Keratinocyte (primary cell): ENCODE measurements around the gene NIPBL. TPM values are rescaled to one million over a fixed set of nuclear protein-coding genes. Genes with fewer than 3 reads are reported as not detected.

Experiments
- DNase-seq: peaks from one replicate; pipeline ENCODE4 v3.0.0-alpha.2; 2011; ENCODE audit warnings: low read depth, missing footprints, low spot score
- FAIRE-seq: peaks from 2 replicates; lab custom pipeline; 2011; peaks lifted over from hg19 to GRCh38; lab: Jason Lieb, UNC
- H2AFZ ChIP-seq: 2 replicates; pipeline ENCODE4 v1.6.0; 2012; ENCODE audit warnings: low read length, control low read depth, inconsistent platforms; ENCODE audit not compliant: control insufficient read depth
- H3K27ac ChIP-seq: 2 replicates; pipeline ENCODE4 v1.5.1; 2011; ENCODE audit warnings: low read length; ENCODE audit not compliant: control insufficient read depth, insufficient read depth
- H3K27me3 ChIP-seq: 3 replicates; pipeline ENCODE4 v1.6.0; 2011; ENCODE audit warnings: low read length; ENCODE audit not compliant: control insufficient read depth, insufficient read depth; ENCODE audit errors: extremely low read depth
- H3K36me3 ChIP-seq, 2 experiments: 2 replicates in 1 of 2; 3 replicates in 1 of 2; pipeline ENCODE4 v1.5.1; 2011; ENCODE audit warnings: low read length in 2 of 2, mild to moderate bottlenecking in 1 of 2; ENCODE audit not compliant: control insufficient read depth in 2 of 2, insufficient read depth in 2 of 2; ENCODE audit errors: extremely low read depth in 1 of 2
- H3K4me1 ChIP-seq: 3 replicates; pipeline ENCODE4 v1.5.1; 2011; ENCODE audit warnings: low read length; ENCODE audit not compliant: control insufficient read depth, insufficient read depth; ENCODE audit errors: extremely low read depth
- H3K4me2 ChIP-seq: 3 replicates; pipeline ENCODE4 v1.6.0; 2011; ENCODE audit warnings: low read depth, low read length; ENCODE audit not compliant: control insufficient read depth, insufficient read depth; ENCODE audit errors: extremely low read depth
- H3K4me3 ChIP-seq, 3 experiments: fragments of 200-600 bp in 1 of 3; sonication (generic) in 1 of 3; 2 replicates in 2 of 3; 3 replicates in 1 of 3; pipeline ENCODE4 v1.5.1; 2011 to 2016; ENCODE audit warnings: low read length in 3 of 3, mild to moderate bottlenecking in 3 of 3, control low read depth in 2 of 3, inconsistent platforms in 1 of 3, low read depth in 1 of 3, mixed read lengths in 1 of 3, mixed run types in 1 of 3, moderate library complexity in 1 of 3; ENCODE audit not compliant: control insufficient read depth in 2 of 3, insufficient read depth in 2 of 3; ENCODE audit errors: extremely low read depth in 1 of 3
- H3K79me2 ChIP-seq: 2 replicates; pipeline ENCODE4 v1.6.0; 2012; ENCODE audit warnings: low read length; ENCODE audit not compliant: control insufficient read depth, insufficient read depth
- H3K9ac ChIP-seq: 3 replicates; pipeline ENCODE4 v1.6.0; 2011; ENCODE audit warnings: low read length; ENCODE audit not compliant: control insufficient read depth, insufficient read depth; ENCODE audit errors: extremely low read depth
- H3K9me1 ChIP-seq: 3 replicates; pipeline ENCODE4 v1.6.0; 2011; ENCODE audit warnings: low read length; ENCODE audit not compliant: control insufficient read depth, insufficient read depth; ENCODE audit errors: extremely low read depth
- H3K9me3 ChIP-seq: 2 replicates; pipeline ENCODE4 v1.5.1; 2012; ENCODE audit warnings: low read depth, low read length; ENCODE audit not compliant: control insufficient read depth
- H4K20me1 ChIP-seq: 3 replicates; pipeline ENCODE4 v1.6.0; 2011; ENCODE audit warnings: low read length; ENCODE audit not compliant: control insufficient read depth, insufficient read depth; ENCODE audit errors: extremely low read depth
- CTCF ChIP-seq, 3 experiments: IDR thresholded peaks in 1 of 3; conservative IDR thresholded peaks in 1 of 3; optimal IDR thresholded peaks in 1 of 3; 2 replicates in 2 of 3; 3 replicates in 1 of 3; pipeline versions ENCODE3 to v1.5.1; 2011; ENCODE audit warnings: low read length in 3 of 3, mild to moderate bottlenecking in 3 of 3, moderate library complexity in 2 of 3, control low read depth in 1 of 3, inconsistent platforms in 1 of 3; ENCODE audit not compliant: insufficient read depth in 2 of 3; ENCODE audit errors: extremely low read depth in 1 of 3
- EZH2 ChIP-seq: IDR thresholded peaks from one replicate; pipeline ENCODE4 v1.6.1; 2012; ENCODE audit warnings: inconsistent platforms, mild to moderate bottlenecking, low read length, moderate library complexity
- dilution Hi-C: fragments of 300-500 bp; cut with MboI; formaldehyde crosslinking; loops from one replicate; pipeline ENCODE4 v1.7.0; 2020; ENCODE audit warnings: low sequenced_read_pairs; ENCODE audit not compliant: extremely low pct_ligation_motif_present
- polyA plus RNA-seq, 5 experiments: library from polyadenylated mRNA; depleted of rRNA in 3 of 5; stranded (reverse) in 3 of 5; stranded (forward) in 1 of 5; unstranded in 1 of 5; fragments of >200 nt; gene quantifications; 1 replicate in 1 of 5; 2 replicates in 3 of 5; 3 replicates in 1 of 5; pipeline versions ENCODE4 v1.2.1 to v1.2.3, GENCODE V29; 2011 to 2012; ENCODE audit warnings: missing spikeins in 2 of 5, low read depth in 1 of 5, low replicate concordance in 1 of 5

The NIPBL gene
- polyA plus RNA-seq, 1 donor (not counting 4 experiments of a cell fraction or from before 2014, with no cell fraction given) = 23.4 TPM

GRCh38 chr5:37015795-37016666 is 139.5 kb downstream of the NIPBL start:
- dilution Hi-C loops = no loop called here
- DNase-seq = no peak

DNA sequence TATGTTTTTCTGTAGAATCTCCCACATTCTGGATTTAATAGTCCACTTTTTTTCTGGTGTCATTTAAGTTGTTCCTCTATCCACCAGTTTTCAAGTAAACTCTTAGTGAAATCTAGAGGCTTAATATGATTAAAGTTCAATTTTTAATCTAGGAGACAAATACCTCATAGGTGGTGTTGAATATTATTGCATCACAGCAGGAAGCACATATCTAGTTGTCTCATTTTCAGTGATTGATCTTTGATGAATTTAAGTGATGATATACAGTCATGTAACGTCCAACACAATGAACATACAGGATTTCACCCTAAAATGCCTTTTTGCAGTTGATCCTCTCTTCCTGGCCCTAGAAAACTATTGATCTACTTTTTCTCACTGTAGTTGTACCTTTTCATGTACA is 152.3 kb downstream of the NIPBL start:
- Histone ChIP-seq H3K9me1 (no peaks in the 10 kb centered on the region), H3K79me2 (no peaks in the 10 kb centered on the region), H3K9ac (no peak overlapping the region), H3K36me3 (peaks cover 0 to 1% of the 10 kb centered on the region in 2 experiments), H3K4me1 (no peaks in the 10 kb centered on the region), H3K4me3 (no peak overlapping the region), H3K9me3 (no peaks in the 10 kb centered on the region), H3K27ac (no peak overlapping the region), H3K27me3 (no peaks in the 10 kb centered on the region), H4K20me1 (no peaks in the 10 kb centered on the region), H2AFZ (no peak overlapping the region), H3K4me2 (no peak overlapping the region)
- dilution Hi-C loops = no loop called here
- DNase-seq = no peak
- TF ChIP-seq EZH2 = no peak
- no peak for TF ChIP-seq CTCF (optimal IDR thresholded peaks at IDR 0.05 in 1 of 3, IDR thresholded peaks at IDR 0.05 in 1 of 3, conservative IDR thresholded peaks at IDR 0.05 in 1 of 3; ENCODE audit: extremely low read depth in 1 of 3, insufficient read depth in 2 of 3, low read length in 3 of 3)
- FAIRE-seq = no peak

More at GRCh38 chr5:37015795-37016666, 139.5 kb downstream of the NIPBL start:
- no peak for TF ChIP-seq CTCF (optimal IDR thresholded peaks at IDR 0.05 in 1 of 3, IDR thresholded peaks at IDR 0.05 in 1 of 3, conservative IDR thresholded peaks at IDR 0.05 in 1 of 3; ENCODE audit: extremely low read depth in 1 of 3, insufficient read depth in 2 of 3, low read length in 3 of 3)
- no peak for TF ChIP-seq EZH2
- Histone ChIP-seq H3K4me1 (peaks cover 6% of the 10 kb centered on the region), H3K36me3 (peaks cover 0 to 3% of the 10 kb centered on the region in 2 experiments), H4K20me1 (no peaks in the 10 kb centered on the region), H2AFZ (no peak overlapping the region), H3K79me2 (no peaks in the 10 kb centered on the region), H3K9me1 (no peaks in the 10 kb centered on the region), H3K4me3 (no peak overlapping the region), H3K9ac (no peak overlapping the region), H3K9me3 (no peaks in the 10 kb centered on the region), H3K27ac (no peak overlapping the region), H3K27me3 (no peaks in the 10 kb centered on the region), H3K4me2 (no peak overlapping the region)
- FAIRE-seq = no peak
